Vagina (tissue), 2 donors: Measurements from ENCODE around the gene CYP2B6. TPM values are rescaled to one million over a fixed set of nuclear protein-coding genes. Genes with fewer than 3 reads are reported as not detected.

Experiments used
- DNase-seq, 2 donors: peaks; one replicate each; pipeline ENCODE4 v3.0.0-alpha.2; 2017; ENCODE audit errors: extremely low spot score in 2 of 2
- H3K27ac ChIP-seq: fragments of 200-600 bp; sonication (generic); one replicate; pipeline ENCODE4 v1.5.1; 2019
- H3K27me3 ChIP-seq: fragments of 200-600 bp; sonication (generic); one replicate; pipeline ENCODE4 v1.5.1; 2019
- H3K36me3 ChIP-seq, 2 donors: fragments of 200-600 bp; sonication (generic); one replicate each; pipeline ENCODE4 v1.5.1; 2017 to 2019
- H3K4me1 ChIP-seq: fragments of 200-600 bp; sonication (generic); one replicate; pipeline ENCODE4 v1.5.1; 2019
- H3K4me3 ChIP-seq, 2 donors: fragments of 200-600 bp; sonication (generic); 1 replicate in 1 of 2; 2 replicates in 1 of 2; pipeline ENCODE4 v1.5.1; 2016 to 2019
- H3K9me3 ChIP-seq: fragments of 200-600 bp; sonication (generic); one replicate; pipeline ENCODE4 v1.5.1; 2019
- CTCF ChIP-seq, 3 experiments: fragments of 450-650 bp in 2 of 3; fragments of 200-600 bp in 1 of 3; sonication (generic) in 1 of 3; IDR thresholded peaks; one replicate each; pipeline ENCODE4 v1.5.1; 2017 to 2019; ENCODE audit warnings: antibody characterized with exemption in 3 of 3, mild to moderate bottlenecking in 2 of 3, moderate library complexity in 2 of 3
- POLR2A ChIP-seq, 2 donors: fragments of 450-650 bp; IDR thresholded peaks; one replicate each; pipeline ENCODE4 v1.6.1; 2017; ENCODE audit warnings: antibody characterized with exemption in 2 of 2, mild to moderate bottlenecking in 2 of 2, moderate library complexity in 2 of 2
- POLR2AphosphoS5 ChIP-seq, 2 donors: sonication (generic); formaldehyde crosslinking; IDR thresholded peaks; one replicate each; pipeline ENCODE4 v1.9.0; 2017; ENCODE audit warnings: antibody characterized with exemption in 2 of 2, mild to moderate bottlenecking in 2 of 2, low read depth in 1 of 2; ENCODE audit not compliant: insufficient read depth in 1 of 2
- intact Hi-C: fragments of 100-400 bp; cut with DNase I; formaldehyde crosslinking; loops from one replicate; pipeline ENCODE4 v1.15.1; 2023
- total RNA-seq: library from RNA; depleted of rRNA; stranded (reverse); fragments of >200 nt; gene quantifications from one replicate; pipeline ENCODE4 v1.2.3, GENCODE V29; 2016

CYP2B6 gene
- total RNA-seq = not detected

GRCh38 chr19:40990972-40991381 lies at the start of gene CYP2B6:
TSS of gene CYP2B6 (plus strand) at chr19:40991282. CDS start at chr19:40991306, 24 bp downstream.
- intact Hi-C loops = no loop called here
- Histone ChIP-seq H3K27ac (no peak within 1 kb of the TSS), H3K27me3 (no peaks in the 10 kb centered on the region), H3K36me3 (no peaks in the 10 kb centered on the region), H3K9me3 (no peaks in the 10 kb centered on the region), H3K4me1 (no peaks in the 10 kb centered on the region), H3K4me3 (no peak within 1 kb of the TSS)
- TF ChIP-seq POLR2AphosphoS5 (IDR thresholded peaks at IDR 0.05; ENCODE audit: insufficient read depth in 1 of 2, low read depth in 1 of 2) (no peak), POLR2A (IDR thresholded peaks at IDR 0.05) (no peak), CTCF (IDR thresholded peaks at IDR 0.05) (no peak)
- DNase-seq = no peak

GRCh38 chr19:40941481-40942219 lies 49.4 kb upstream of the CYP2B6 start:
- Histone ChIP-seq H3K27me3 (no peaks in the 10 kb centered on the region), H3K4me1 (no peaks in the 10 kb centered on the region)

GRCh38 chr19:40945645-40946044 lies 45.4 kb upstream of the CYP2B6 start:
- H3K27ac ChIP-seq = no peak overlapping the region
- no peak for DNase-seq
- no peak overlapping the region for H3K4me3 ChIP-seq
- intact Hi-C loops = no loop called here
- TF ChIP-seq POLR2AphosphoS5 (IDR thresholded peaks at IDR 0.05; ENCODE audit: insufficient read depth in 1 of 2, low read depth in 1 of 2) (no peak), CTCF (IDR thresholded peaks at IDR 0.05) (no peak), POLR2A (IDR thresholded peaks at IDR 0.05) (no peak)
- no peaks in the 10 kb centered on the region for H3K27me3 ChIP-seq
- no peaks in the 10 kb centered on the region for H3K9me3 ChIP-seq
- H3K36me3 ChIP-seq = no peaks in the 10 kb centered on the region
- H3K4me1 ChIP-seq = no peaks in the 10 kb centered on the region

More at GRCh38 chr19:40941481-40942219, 49.4 kb upstream of the CYP2B6 start:
- no peak for TF ChIP-seq POLR2A (IDR thresholded peaks at IDR 0.05)
- TF ChIP-seq CTCF (IDR thresholded peaks at IDR 0.05) = no peak
- TF ChIP-seq POLR2AphosphoS5 (IDR thresholded peaks at IDR 0.05; ENCODE audit: insufficient read depth in 1 of 2, low read depth in 1 of 2) = no peak
- Histone ChIP-seq H3K4me3 (no peak overlapping the region), H3K27ac (no peak overlapping the region), H3K9me3 (no peaks in the 10 kb centered on the region), H3K36me3 (no peaks in the 10 kb centered on the region)
- DNase-seq = no peak
- intact Hi-C loops = no loop called here

- no peak for DNase-seq
- no peak overlapping the region for H3K27ac ChIP-seq
- no peaks in the 10 kb centered on the region for H3K9me3 ChIP-seq
- H3K27me3 ChIP-seq = no peaks in the 10 kb centered on the region
- no peaks in the 10 kb centered on the region for H3K36me3 ChIP-seq
- no peak overlapping the region for H3K4me3 ChIP-seq
- TF ChIP-seq POLR2AphosphoS5 (IDR thresholded peaks at IDR 0.05; ENCODE audit: insufficient read depth in 1 of 2, low read depth in 1 of 2) (no peak), POLR2A (IDR thresholded peaks at IDR 0.05) (no peak), CTCF (IDR thresholded peaks at IDR 0.05) (no peak)
- intact Hi-C loops = no loop called here
- H3K4me1 ChIP-seq = no peaks in the 10 kb centered on the region
Measured at GRCh38 chr19:40947114-40947513, 44.0 kb upstream of the CYP2B6 start.

- intact Hi-C loops = no loop called here
- DNase-seq = no peak
- no peaks in the 10 kb centered on the region for H3K9me3 ChIP-seq
- no peaks in the 10 kb centered on the region for H3K27me3 ChIP-seq
- no peak overlapping the region for H3K4me3 ChIP-seq
- no peaks in the 10 kb centered on the region for H3K4me1 ChIP-seq
- TF ChIP-seq POLR2AphosphoS5 (IDR thresholded peaks at IDR 0.05; ENCODE audit: insufficient read depth in 1 of 2, low read depth in 1 of 2) (no peak), CTCF (IDR thresholded peaks at IDR 0.05) (no peak), POLR2A (IDR thresholded peaks at IDR 0.05) (no peak)
- no peak overlapping the region for H3K27ac ChIP-seq
- H3K36me3 ChIP-seq = no peaks in the 10 kb centered on the region
Measured at GRCh38 chr19:40947573-40947972, 43.5 kb upstream of the CYP2B6 start.
